Body of pancreas (tissue), 4 donors: ENCODE measurements around the gene MYO16. TPM values are rescaled to one million over a fixed set of nuclear protein-coding genes. Genes with fewer than 3 reads are reported as not detected.
A peak's percentile ranks its signal among the peaks of the same experiment; 100 is the strongest.

Experiments used
- ATAC-seq: fragments of 150-250 bp; one replicate; pipeline ENCODE4 v1.9.1; 2016
- DNase-seq, 4 donors: peaks; one replicate each; pipeline ENCODE4 v3.0.0-alpha.2; 2019
- H3K27ac ChIP-seq, 4 donors: fragments of 200-600 bp; sonication (generic); 1 replicate in 3 of 4; 2 replicates in 1 of 4; pipeline versions ENCODE4 v1.5.1 to v1.6.1; 2016 to 2019; ENCODE audit warnings: mild to moderate bottlenecking in 1 of 4, mixed read lengths in 1 of 4, moderate library complexity in 1 of 4
- H3K27me3 ChIP-seq, 2 donors: fragments of 200-600 bp; sonication (generic); one replicate each; pipeline ENCODE4 v1.6.0; 2016; ENCODE audit warnings: mild to moderate bottlenecking in 1 of 2
- H3K36me3 ChIP-seq, 2 donors: fragments of 200-600 bp; sonication (generic); replicated peaks in 1 of 2; 2 replicates each; pipeline ENCODE4 v1.5.1; 2016; ENCODE audit warnings: low read depth in 2 of 2; ENCODE audit not compliant: insufficient read depth in 1 of 2
- H3K4me1 ChIP-seq: fragments of 200-600 bp; sonication (generic); one replicate; pipeline ENCODE4 v1.6.0; 2016
- H3K4me3 ChIP-seq, 2 donors: fragments of 200-600 bp; sonication (generic); 1 replicate in 1 of 2; 2 replicates in 1 of 2; pipeline ENCODE4 v1.5.1; 2016 to 2019
- H3K9me3 ChIP-seq, 3 donors: fragments of 200-600 bp; sonication (generic); 1 replicate in 2 of 3; 2 replicates in 1 of 3; pipeline ENCODE4 v1.5.1; 2016
- POLR2A ChIP-seq, 3 donors: fragments of 450-650 bp; IDR thresholded peaks; one replicate each; pipeline ENCODE4 v1.6.1; 2016; ENCODE audit warnings: antibody characterized with exemption in 3 of 3, mild to moderate bottlenecking in 2 of 3
- WGBS, 2 donors: methylation state at CpG; one replicate each; pipeline ENCODE4 v1.1.5; 2017; 5-methylcytosine and 5-hydroxymethylcytosine counted together
- intact Hi-C: fragments of 100-400 bp; cut with DNase I; formaldehyde crosslinking; loops from one replicate; pipeline ENCODE4 v1.15.1; 2023
- total RNA-seq, 2 donors: library from RNA; depleted of rRNA; stranded (reverse); fragments of >200 nt; gene quantifications; one replicate each; pipeline ENCODE4 v1.1.0, GENCODE V29; 2016
- TF ChIP-seq, protein P1 (sequence below), 7 experiments: fragments of 450-650 bp in 4 of 7; fragments of 200-600 bp in 3 of 7; sonication (generic) in 3 of 7; IDR thresholded peaks; one replicate each; pipeline ENCODE4 v1.5.1; 2016 to 2019; ENCODE audit warnings: antibody characterized with exemption in 7 of 7

The MYO16 gene
- total RNA-seq, 2 donors from 2014 or later, result under 0.01 to 0.78 TPM

DNA sequence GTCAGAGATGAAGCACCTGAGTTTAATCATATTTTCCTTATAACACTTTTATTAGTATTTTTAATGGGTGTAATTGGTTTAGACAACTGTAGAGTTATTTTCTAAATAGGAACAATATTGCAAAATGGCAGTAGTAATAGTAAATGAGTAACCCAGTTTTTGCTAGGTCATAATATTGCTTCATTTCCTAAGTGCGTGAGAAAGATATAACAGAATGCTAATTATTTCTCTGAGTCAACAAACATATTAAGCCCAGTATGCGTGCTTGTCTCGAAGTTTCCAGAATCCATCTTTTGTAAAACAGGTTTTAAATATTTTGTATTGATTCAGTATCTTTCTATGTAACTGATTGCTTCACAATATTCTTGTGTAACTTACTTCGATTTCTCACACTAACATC lies 315.3 kb downstream of the MYO16 start:
- Histone ChIP-seq H3K36me3 (no peaks in the 10 kb centered on the region), H3K4me3 (no peak overlapping the region), H3K9me3 (no peaks in the 10 kb centered on the region), H3K4me1 (no peaks in the 10 kb centered on the region), H3K27ac (no peak overlapping the region), H3K27me3 (no peaks in the 10 kb centered on the region)
- TF ChIP-seq, protein P1, sequence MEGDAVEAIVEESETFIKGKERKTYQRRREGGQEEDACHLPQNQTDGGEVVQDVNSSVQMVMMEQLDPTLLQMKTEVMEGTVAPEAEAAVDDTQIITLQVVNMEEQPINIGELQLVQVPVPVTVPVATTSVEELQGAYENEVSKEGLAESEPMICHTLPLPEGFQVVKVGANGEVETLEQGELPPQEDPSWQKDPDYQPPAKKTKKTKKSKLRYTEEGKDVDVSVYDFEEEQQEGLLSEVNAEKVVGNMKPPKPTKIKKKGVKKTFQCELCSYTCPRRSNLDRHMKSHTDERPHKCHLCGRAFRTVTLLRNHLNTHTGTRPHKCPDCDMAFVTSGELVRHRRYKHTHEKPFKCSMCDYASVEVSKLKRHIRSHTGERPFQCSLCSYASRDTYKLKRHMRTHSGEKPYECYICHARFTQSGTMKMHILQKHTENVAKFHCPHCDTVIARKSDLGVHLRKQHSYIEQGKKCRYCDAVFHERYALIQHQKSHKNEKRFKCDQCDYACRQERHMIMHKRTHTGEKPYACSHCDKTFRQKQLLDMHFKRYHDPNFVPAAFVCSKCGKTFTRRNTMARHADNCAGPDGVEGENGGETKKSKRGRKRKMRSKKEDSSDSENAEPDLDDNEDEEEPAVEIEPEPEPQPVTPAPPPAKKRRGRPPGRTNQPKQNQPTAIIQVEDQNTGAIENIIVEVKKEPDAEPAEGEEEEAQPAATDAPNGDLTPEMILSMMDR (IDR thresholded peaks at IDR 0.05), result no peak
- TF ChIP-seq POLR2A (IDR thresholded peaks at IDR 0.05), result no peak
- ATAC-seq (peak; percentile 24), DNase-seq (no peak)
- WGBS, 2 donors, result 24 to 30% methylated on average over 4 of the region's 4 CpGs
- intact Hi-C loops, result no loop called here

DNA sequence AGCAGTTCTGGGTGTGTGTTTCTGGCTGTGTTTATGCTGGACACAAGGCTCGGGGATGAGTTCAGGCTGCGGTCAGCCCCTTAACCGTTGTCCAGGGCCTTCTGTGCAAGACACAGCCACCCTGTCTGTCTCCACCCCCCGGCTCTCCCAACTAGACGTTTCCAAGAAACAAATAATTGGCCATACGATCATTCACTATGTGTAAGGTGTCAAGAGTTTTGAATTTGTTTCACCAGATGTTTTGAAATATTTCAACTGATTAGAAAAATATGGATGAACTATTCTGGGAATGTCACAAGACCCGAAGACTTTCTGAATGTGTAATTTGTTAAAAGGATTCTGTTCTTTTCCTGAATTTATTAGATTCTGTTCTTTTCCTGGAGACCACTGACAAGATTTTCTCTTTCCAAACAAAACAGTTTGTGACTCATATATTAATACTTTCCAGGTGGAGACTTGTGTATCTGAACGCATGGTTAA lies 318.2 kb downstream of the MYO16 start:
- TF ChIP-seq, protein P1 (IDR thresholded peaks at IDR 0.05), result no peak
- TF ChIP-seq POLR2A (IDR thresholded peaks at IDR 0.05), result no peak
- Histone ChIP-seq H3K27ac (no peak overlapping the region), H3K27me3 (no peaks in the 10 kb centered on the region), H3K36me3 (no peaks in the 10 kb centered on the region), H3K4me3 (no peak overlapping the region), H3K4me1 (no peaks in the 10 kb centered on the region), H3K9me3 (no peaks in the 10 kb centered on the region)
- intact Hi-C loops, result no loop called here
- DNase-seq (peak in 3 of 4 donors; percentile 30 to 50 (median 30)), ATAC-seq (no peak)
- 79 to 84% methylated on average over 8 of the region's 8 CpGs for WGBS, 2 donors

DNA sequence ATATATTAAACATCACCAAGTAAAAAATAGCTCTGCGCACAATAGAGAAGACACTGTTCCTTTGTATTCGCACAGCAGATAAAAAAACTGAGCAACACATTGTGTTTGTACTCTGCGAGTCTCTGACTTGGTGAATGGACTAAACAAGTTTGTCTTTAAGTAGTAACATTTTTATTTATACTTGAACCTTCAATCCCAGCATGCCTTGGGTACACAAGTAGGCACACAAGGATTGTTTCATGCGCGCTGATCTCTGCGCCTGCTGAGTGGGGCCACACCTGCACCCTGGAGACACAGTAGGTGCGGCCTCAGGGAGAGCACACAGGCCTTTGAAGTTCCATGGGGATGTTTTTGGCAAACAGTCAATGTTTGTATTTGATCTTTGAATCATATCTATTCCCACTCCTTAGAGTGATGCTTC lies 318.9 kb downstream of the MYO16 start:
- no peak overlapping the region for H3K27ac ChIP-seq
- no peaks in the 10 kb centered on the region for H3K36me3 ChIP-seq
- no peak for TF ChIP-seq POLR2A (IDR thresholded peaks at IDR 0.05)
- TF ChIP-seq, protein P1 (IDR thresholded peaks at IDR 0.05), result no peak
- WGBS, 2 donors, result 83 to 87% methylated on average over 7 of the region's 7 CpGs
- intact Hi-C loops, result no loop called here
- H3K4me1 ChIP-seq, result no peaks in the 10 kb centered on the region
- H3K27me3 ChIP-seq, result no peaks in the 10 kb centered on the region
- ATAC-seq, result no peak
- H3K9me3 ChIP-seq, result no peaks in the 10 kb centered on the region
- DNase-seq, result no peak
- no peak overlapping the region for H3K4me3 ChIP-seq

DNA sequence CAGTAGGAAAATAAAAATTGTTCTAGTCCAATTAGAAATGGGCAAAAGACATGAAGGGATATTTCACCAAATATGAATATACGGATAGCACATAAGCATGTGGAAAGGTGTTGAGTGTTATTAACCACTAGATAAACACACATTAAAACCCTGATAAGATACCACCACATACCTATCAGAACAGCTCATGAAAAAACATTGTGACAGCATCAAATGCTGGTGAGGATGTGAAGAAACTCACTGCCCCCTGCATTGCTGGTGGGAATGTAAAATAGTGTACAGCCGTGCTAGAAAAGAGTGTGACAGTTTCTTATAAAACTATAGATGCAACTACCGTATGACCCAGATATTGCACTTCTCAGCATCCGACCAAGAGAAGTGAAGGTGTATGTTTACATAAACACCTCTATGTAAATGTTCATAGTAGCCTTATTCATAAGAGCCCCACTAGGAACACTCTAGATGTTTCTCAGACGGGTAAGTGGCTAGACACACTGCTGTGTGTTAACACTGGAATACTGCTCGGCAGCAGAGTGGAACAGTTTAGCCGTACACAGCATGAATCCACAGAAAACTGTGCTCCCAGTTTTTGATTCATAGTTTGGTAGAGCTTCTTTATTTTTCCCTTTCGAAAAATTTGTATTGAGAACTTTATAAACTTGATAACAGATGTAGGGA lies 321.1 kb downstream of the MYO16 start:
- no peaks in the 10 kb centered on the region for H3K9me3 ChIP-seq
- H3K27ac ChIP-seq, result no peak overlapping the region
- intact Hi-C loops, result no loop called here
- ATAC-seq, result peak; percentile 24
- no peaks in the 10 kb centered on the region for H3K36me3 ChIP-seq
- TF ChIP-seq, protein P1 (IDR thresholded peaks at IDR 0.05), result no peak
- TF ChIP-seq POLR2A (IDR thresholded peaks at IDR 0.05), result no peak
- 53 to 61% methylated on average over 8 of the region's 8 CpGs for WGBS, 2 donors
- DNase-seq, result no peak
- no peak overlapping the region for H3K4me3 ChIP-seq
- H3K4me1 ChIP-seq, result no peaks in the 10 kb centered on the region
- no peaks in the 10 kb centered on the region for H3K27me3 ChIP-seq

DNA sequence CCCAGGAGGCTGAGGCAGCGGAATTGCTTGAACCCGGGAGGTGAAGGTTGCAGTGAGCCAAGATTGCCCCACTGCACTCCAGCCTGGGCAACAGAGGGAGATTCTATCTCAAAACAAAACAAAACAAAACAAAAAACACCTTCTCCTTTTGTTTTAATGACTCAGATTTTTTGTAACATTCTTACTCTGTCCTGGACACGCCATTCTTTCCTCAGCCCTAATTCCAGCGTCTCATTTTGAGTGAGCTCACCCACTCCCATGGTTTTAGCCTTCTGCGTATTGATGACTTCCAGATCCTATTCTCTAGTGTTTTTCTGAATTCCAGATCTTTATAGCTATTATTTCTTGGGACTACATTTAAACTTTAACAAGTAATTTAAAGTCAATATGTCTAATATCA lies 326.3 kb downstream of the MYO16 start:
- intact Hi-C loops, result no loop called here
- DNase-seq (no peak), ATAC-seq (no peak)
- TF ChIP-seq, protein P1 (IDR thresholded peaks at IDR 0.05), result no peak
- TF ChIP-seq POLR2A (IDR thresholded peaks at IDR 0.05), result no peak
- no peak overlapping the region for H3K27ac ChIP-seq
- no peak overlapping the region for H3K4me3 ChIP-seq
- peaks cover 4% of the 10 kb centered on the region for H3K4me1 ChIP-seq
- H3K9me3 ChIP-seq, result no peaks in the 10 kb centered on the region
- WGBS, 2 donors, result 83 to 88% methylated on average over 5 of the region's 5 CpGs
- H3K36me3 ChIP-seq, result no peaks in the 10 kb centered on the region
- no peaks in the 10 kb centered on the region for H3K27me3 ChIP-seq
